Measurements from ENCODE around the gene ANG.

Gene ANG

DNA sequence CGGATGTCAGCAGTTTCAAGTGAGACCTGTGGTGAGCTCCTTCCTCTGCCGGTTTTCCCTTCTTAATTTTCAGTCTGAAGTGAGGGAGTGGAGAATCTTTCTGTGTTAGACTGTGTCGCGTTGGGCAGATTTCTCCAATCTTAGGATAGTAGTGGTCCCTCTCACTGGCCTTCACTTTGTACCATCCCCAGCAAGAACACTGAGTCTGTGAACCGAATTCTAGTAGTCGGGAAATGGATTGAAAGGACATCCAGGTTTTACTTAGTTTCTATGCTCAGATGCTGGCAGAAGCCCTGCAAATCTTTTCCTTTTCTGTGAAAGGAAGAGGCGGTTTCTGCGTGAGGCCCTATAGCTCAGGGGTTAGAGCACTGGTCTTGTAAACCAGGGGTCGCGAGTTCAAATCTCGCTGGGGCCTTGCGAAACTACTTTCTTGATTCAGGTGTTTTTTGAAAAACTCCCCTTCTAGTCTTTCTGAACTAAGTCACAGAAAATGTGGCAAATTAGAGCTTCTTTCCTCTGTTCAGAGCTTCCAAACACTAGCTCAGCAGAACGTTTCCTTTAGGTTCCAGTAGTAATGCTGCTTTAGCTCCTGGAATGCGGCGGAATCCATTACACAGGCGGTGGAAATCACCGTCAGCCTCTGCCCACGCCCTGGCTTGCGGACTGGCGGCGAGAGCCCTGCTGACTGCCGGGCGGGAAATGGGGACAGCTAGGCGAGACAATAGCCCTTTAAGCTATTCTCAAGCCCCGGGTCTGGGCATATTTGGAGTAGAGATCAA lies 7.0 kb upstream of the ANG start:
- Histone ChIP-seq H3K27ac (replicated peaks) (no peak overlapping the region), H3K27me3 (ENCODE audit: insufficient read depth, poor library complexity, severe bottlenecking) (no peaks in the 10 kb centered on the region), H3K4me3 (replicated peaks; ENCODE audit: insufficient read depth, low read length) (peak overlapping the region; percentile 93)
- TF ChIP-seq, protein P1, sequence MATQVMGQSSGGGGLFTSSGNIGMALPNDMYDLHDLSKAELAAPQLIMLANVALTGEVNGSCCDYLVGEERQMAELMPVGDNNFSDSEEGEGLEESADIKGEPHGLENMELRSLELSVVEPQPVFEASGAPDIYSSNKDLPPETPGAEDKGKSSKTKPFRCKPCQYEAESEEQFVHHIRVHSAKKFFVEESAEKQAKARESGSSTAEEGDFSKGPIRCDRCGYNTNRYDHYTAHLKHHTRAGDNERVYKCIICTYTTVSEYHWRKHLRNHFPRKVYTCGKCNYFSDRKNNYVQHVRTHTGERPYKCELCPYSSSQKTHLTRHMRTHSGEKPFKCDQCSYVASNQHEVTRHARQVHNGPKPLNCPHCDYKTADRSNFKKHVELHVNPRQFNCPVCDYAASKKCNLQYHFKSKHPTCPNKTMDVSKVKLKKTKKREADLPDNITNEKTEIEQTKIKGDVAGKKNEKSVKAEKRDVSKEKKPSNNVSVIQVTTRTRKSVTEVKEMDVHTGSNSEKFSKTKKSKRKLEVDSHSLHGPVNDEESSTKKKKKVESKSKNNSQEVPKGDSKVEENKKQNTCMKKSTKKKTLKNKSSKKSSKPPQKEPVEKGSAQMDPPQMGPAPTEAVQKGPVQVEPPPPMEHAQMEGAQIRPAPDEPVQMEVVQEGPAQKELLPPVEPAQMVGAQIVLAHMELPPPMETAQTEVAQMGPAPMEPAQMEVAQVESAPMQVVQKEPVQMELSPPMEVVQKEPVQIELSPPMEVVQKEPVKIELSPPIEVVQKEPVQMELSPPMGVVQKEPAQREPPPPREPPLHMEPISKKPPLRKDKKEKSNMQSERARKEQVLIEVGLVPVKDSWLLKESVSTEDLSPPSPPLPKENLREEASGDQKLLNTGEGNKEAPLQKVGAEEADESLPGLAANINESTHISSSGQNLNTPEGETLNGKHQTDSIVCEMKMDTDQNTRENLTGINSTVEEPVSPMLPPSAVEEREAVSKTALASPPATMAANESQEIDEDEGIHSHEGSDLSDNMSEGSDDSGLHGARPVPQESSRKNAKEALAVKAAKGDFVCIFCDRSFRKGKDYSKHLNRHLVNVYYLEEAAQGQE (IDR thresholded peaks at IDR 0.05; ENCODE audit: insufficient replicate concordance, low read depth): no peak
- peak; percentile 63 to 83 for DNase-seq (ENCODE audit: low read depth in 1 of 2, low spot score in 1 of 2)

DNA sequence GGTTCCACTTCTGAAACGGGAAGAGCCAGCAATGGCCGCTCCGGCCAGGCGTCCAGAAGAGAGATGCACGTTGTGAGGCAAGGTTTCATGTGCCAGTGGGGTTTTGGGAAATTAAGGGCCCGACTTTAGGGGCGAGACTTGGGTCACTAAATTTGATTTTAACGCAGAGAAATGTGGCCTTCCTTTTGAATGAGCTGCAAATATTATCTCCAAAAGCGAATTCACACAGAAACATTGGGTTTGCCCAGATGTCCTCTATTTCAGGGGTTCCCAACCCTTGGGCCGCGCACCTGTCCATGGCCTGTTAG lies 6.5 kb upstream of the ANG start:
- TF ChIP-seq, protein P1 (IDR thresholded peaks at IDR 0.05; ENCODE audit: insufficient replicate concordance, low read depth): peak; percentile 3
- TF ChIP-seq SPI1 (IDR thresholded peaks at IDR 0.05; ENCODE audit: borderline replicate concordance, low read depth): no peak
- Histone ChIP-seq H3K4me3 (replicated peaks; ENCODE audit: insufficient read depth, low read length) (peak overlapping the region; percentile 93), H3K27me3 (ENCODE audit: insufficient read depth, poor library complexity, severe bottlenecking) (no peaks in the 10 kb centered on the region), H3K27ac (replicated peaks) (no peak overlapping the region)
- DNase-seq (ENCODE audit: low read depth in 1 of 2, low spot score in 1 of 2): no peak

DNA sequence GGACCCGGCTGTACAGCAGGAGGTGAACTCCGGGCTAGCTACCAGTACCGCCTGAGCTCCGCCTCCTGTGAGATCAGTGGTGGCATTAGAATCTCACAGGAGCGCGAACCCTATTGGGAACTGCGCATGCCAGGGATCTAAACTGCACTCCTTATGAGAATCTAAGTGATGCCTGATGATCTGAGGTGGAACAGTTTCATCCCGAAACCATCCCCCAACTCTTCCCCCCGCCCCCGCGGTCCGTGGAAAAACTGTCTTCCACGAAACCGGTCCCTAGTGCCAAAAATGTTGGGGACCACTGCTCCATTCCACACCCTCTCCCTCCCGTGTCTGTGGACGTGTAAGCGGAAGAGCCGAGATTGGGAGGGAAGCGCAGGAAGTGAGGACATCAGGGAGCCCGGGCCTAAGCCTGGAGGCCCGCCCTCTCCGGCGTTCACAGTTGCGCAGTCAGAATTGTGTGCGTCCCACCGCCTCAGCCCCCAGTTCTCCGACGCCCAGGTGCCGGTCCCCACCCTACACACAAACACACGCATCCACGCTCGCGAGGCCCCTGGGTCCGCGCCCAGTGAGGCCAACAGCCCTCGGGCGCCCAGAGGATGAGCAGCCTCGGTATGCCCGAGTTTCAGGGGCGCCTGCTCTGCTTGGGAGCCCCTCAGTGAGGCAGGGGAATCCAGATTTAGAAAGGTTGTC lies 6.0 kb upstream of the ANG start:
- peak overlapping the region; percentile 93 for H3K4me3 ChIP-seq (replicated peaks; ENCODE audit: insufficient read depth, low read length)
- H3K27ac ChIP-seq (replicated peaks): peak overlapping the region; percentile 55
- peak; percentile 39; the same call in 1 of the 2 replicates for TF ChIP-seq SPI1 (IDR thresholded peaks at IDR 0.05; ENCODE audit: borderline replicate concordance, low read depth)
- TF ChIP-seq, protein P2, sequence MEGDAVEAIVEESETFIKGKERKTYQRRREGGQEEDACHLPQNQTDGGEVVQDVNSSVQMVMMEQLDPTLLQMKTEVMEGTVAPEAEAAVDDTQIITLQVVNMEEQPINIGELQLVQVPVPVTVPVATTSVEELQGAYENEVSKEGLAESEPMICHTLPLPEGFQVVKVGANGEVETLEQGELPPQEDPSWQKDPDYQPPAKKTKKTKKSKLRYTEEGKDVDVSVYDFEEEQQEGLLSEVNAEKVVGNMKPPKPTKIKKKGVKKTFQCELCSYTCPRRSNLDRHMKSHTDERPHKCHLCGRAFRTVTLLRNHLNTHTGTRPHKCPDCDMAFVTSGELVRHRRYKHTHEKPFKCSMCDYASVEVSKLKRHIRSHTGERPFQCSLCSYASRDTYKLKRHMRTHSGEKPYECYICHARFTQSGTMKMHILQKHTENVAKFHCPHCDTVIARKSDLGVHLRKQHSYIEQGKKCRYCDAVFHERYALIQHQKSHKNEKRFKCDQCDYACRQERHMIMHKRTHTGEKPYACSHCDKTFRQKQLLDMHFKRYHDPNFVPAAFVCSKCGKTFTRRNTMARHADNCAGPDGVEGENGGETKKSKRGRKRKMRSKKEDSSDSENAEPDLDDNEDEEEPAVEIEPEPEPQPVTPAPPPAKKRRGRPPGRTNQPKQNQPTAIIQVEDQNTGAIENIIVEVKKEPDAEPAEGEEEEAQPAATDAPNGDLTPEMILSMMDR (IDR thresholded peaks at IDR 0.05; ENCODE audit: insufficient read depth, low read length): no peak
- peak; percentile 69 for TF ChIP-seq GABPA (IDR thresholded peaks at IDR 0.05; ENCODE audit: low read depth)
- DNase-seq (ENCODE audit: low read depth in 1 of 2, low spot score in 1 of 2): peak; percentile 69 to 75
- no peaks in the 10 kb centered on the region for H3K27me3 ChIP-seq (ENCODE audit: insufficient read depth, poor library complexity, severe bottlenecking)

- Histone ChIP-seq H3K27ac (replicated peaks) (peak overlapping the region; percentile 55), H3K27me3 (ENCODE audit: insufficient read depth, poor library complexity, severe bottlenecking) (no peaks in the 10 kb centered on the region), H3K4me3 (replicated peaks; ENCODE audit: insufficient read depth, low read length) (peak overlapping the region; percentile 93)
- TF ChIP-seq, protein P1 (IDR thresholded peaks at IDR 0.05; ENCODE audit: insufficient replicate concordance, low read depth): no peak
- TF ChIP-seq POLR2AphosphoS5 (IDR thresholded peaks at IDR 0.05; ENCODE audit: low read depth): 0 out of 2 replicates have a peak, but pooled peaks have one; percentile 18
- TF ChIP-seq SPI1 (IDR thresholded peaks at IDR 0.05; ENCODE audit: borderline replicate concordance, low read depth): no peak
- no peak for TF ChIP-seq GABPA (IDR thresholded peaks at IDR 0.05; ENCODE audit: low read depth)
- TF ChIP-seq, protein P2 (IDR thresholded peaks at IDR 0.05; ENCODE audit: insufficient read depth, low read length): no peak
- peak; percentile 86 for DNase-seq (ENCODE audit: low read depth in 1 of 2, low spot score in 1 of 2)
These were observed 5.3 kb upstream of the ANG start for GRCh38 chr14:20683125-20683890.
